Measurements from ENCODE around the gene SPOP.

DNA sequence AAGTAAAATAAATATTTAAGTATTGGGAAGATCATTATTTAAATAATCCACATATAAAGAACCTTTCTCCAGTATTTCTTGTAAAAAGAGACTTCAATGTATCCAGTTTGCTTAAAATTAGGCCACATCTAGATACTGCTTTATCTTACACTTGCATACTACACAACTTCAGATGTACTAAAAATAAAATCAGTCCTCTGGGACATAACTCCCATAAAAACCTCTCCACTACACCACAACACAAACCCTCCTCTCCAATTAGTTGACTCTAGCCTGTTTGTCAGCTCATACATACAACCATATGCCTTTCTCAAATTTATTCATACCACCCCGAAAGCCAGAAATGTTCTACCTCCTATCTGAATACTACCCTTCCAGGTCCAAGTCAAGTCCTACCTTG lies 21.6 kb downstream of the SPOP start:
- TF ChIP-seq SUZ12 (IDR thresholded peaks at IDR 0.05) (no peak), FOXM1 (IDR thresholded peaks at IDR 0.05; ENCODE audit: borderline replicate concordance) (no peak), SP1 (IDR thresholded peaks at IDR 0.05) (no peak), FOXA1 (IDR thresholded peaks at IDR 0.05) (no peak), TARDBP (IDR thresholded peaks at IDR 0.05) (no peak), FOXK2 (IDR thresholded peaks at IDR 0.05) (no peak), ZNF384 (IDR thresholded peaks at IDR 0.05) (no peak), LEF1 (IDR thresholded peaks at IDR 0.05; ENCODE audit: borderline replicate concordance) (no peak), HDGF (IDR thresholded peaks at IDR 0.05; ENCODE audit: borderline replicate concordance) (no peak), CTBP1 (IDR thresholded peaks at IDR 0.05; ENCODE audit: borderline replicate concordance) (no peak), BHLHE40 (IDR thresholded peaks at IDR 0.05; ENCODE audit: borderline replicate concordance) (no peak), ELF4 (IDR thresholded peaks at IDR 0.05) (no peak), ARNT (IDR thresholded peaks at IDR 0.05) (no peak)
